Liver (tissue), 3 donors: ENCODE results near the gene GLI3.

Experiments
- CTCF ChIP-seq: fragments of 150-350 bp; IDR thresholded peaks from 2 replicates; pipeline ENCODE4 v1.5.1; 2017; ENCODE audit warnings: improper control_type of control experiment, low read depth, low read length; ENCODE audit not compliant: missing input control
- EGR1 ChIP-seq, 2 donors: IDR thresholded peaks; 2 replicates each; pipeline ENCODE4 v1.6.1; 2016 to 2018; ENCODE audit warnings: antibody characterized with exemption in 2 of 2, low read depth in 2 of 2
- FOXA1 ChIP-seq: IDR thresholded peaks from 2 replicates; pipeline ENCODE4 v1.6.1; 2016; ENCODE audit warnings: antibody characterized with exemption
- GABPA ChIP-seq, 2 donors: IDR thresholded peaks in 1 of 2; conservative IDR thresholded peaks in 1 of 2; 2 replicates each; pipeline ENCODE4 v1.6.1; 2016; ENCODE audit warnings: antibody characterized with exemption in 2 of 2, mild to moderate bottlenecking in 1 of 2, moderate library complexity in 1 of 2
- HNF4G ChIP-seq: IDR thresholded peaks from 2 replicates; pipeline ENCODE4 v1.6.1; 2016; ENCODE audit warnings: antibody characterized with exemption
- JUND ChIP-seq, 2 donors: IDR thresholded peaks; 2 replicates each; pipeline ENCODE4 v1.6.1; 2016; ENCODE audit warnings: antibody characterized with exemption in 2 of 2
- NR2F2 ChIP-seq: IDR thresholded peaks from 2 replicates; pipeline ENCODE4 v1.6.1; 2016; ENCODE audit warnings: antibody characterized with exemption
- RAD21 ChIP-seq, 2 donors: IDR thresholded peaks; 2 replicates each; pipeline ENCODE4 v1.6.1; 2016; ENCODE audit warnings: antibody characterized with exemption in 2 of 2, mild to moderate bottlenecking in 2 of 2
- TAF1 ChIP-seq: conservative IDR thresholded peaks from 2 replicates; pipeline ENCODE4 v1.6.1; 2016; ENCODE audit warnings: antibody characterized with exemption, mild to moderate bottlenecking
- YY1 ChIP-seq: IDR thresholded peaks from 2 replicates; pipeline ENCODE4 v1.6.1; 2016; ENCODE audit warnings: antibody characterized with exemption, mild to moderate bottlenecking
- ZBTB33 ChIP-seq: IDR thresholded peaks from 2 replicates; pipeline ENCODE4 v1.6.1; 2016; ENCODE audit warnings: antibody characterized with exemption
- TF ChIP-seq, protein P1 (sequence below): IDR thresholded peaks from 2 replicates; pipeline ENCODE4 v1.6.1; 2016; ENCODE audit warnings: antibody characterized with exemption
- donor health status: healthy.
- donor health status: healthy.

DNA sequence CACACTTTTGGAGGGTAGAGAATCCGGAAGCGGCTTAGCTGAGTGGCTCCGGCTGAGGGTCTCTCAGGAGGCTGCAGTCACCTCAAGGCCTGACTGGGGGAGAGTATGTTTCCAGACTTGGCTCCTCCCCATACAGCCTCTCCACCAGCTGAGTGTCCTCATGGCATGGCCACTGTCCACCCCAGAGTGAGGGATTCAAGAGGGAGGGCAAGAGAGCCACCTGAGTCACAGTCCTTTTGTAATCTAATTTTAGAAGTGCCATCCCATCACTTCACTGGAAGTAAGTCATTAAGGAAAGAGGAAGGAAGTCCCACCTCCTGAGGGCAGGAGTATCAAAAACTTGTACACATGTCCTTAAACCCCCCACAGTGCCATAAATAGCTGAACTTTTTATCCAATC, 134.0 kb downstream of the GLI3 start:
- no peak for TF ChIP-seq GABPA (IDR thresholded peaks at IDR 0.05 in 1 of 2, conservative IDR thresholded peaks at IDR 0.05 in 1 of 2)
- no peak for TF ChIP-seq CTCF
- no peak for TF ChIP-seq TAF1
- no peak for TF ChIP-seq JUND (IDR thresholded peaks at IDR 0.05)
- no peak for TF ChIP-seq ZBTB33
- TF ChIP-seq HNF4G: no peak
- no peak for TF ChIP-seq FOXA1
- TF ChIP-seq YY1: no peak
- no peak for TF ChIP-seq EGR1 (IDR thresholded peaks at IDR 0.05; ENCODE audit: low read depth in 2 of 2)
- no peak for TF ChIP-seq NR2F2
- TF ChIP-seq, protein P1, sequence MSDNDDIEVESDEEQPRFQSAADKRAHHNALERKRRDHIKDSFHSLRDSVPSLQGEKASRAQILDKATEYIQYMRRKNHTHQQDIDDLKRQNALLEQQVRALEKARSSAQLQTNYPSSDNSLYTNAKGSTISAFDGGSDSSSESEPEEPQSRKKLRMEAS: no peak
- no peak for TF ChIP-seq RAD21 (IDR thresholded peaks at IDR 0.05)
